ENCODE results near the gene CCDC51. TPM values are rescaled to one million over a fixed set of nuclear protein-coding genes. Genes with fewer than 3 reads are reported as not detected.

Gene CCDC51
- total RNA-seq, 1 experiment from 2014 or later = 59.5 TPM

GRCh38 chr3:48478626-48479555 is 39.0 kb upstream of the CCDC51 start:
- DNase-seq = no peak
- Mint-ChIP-seq H3K27me3 (ENCODE audit: insufficient read depth, unreplicated experiment) (no peaks in the 10 kb centered on the region), H3K4me3 (ENCODE audit: unreplicated experiment) (no peak overlapping the region), H3K4me1 (ENCODE audit: low read depth, unreplicated experiment) (peaks cover 13% of the 10 kb centered on the region), H3K9me3 (ENCODE audit: unreplicated experiment) (no peaks in the 10 kb centered on the region), H3K27ac (ENCODE audit: unreplicated experiment) (peak overlapping the region; percentile 12), H3K36me3 (ENCODE audit: insufficient read depth, unreplicated experiment) (peaks cover 5% of the 10 kb centered on the region)
- H3K36me3 ChIP-seq (ENCODE audit: control insufficient read depth, insufficient read depth, low read length) = no peaks in the 10 kb centered on the region
- peaks cover 12% of the 10 kb centered on the region; the same call in 1 of the 2 replicates for H3K4me1 ChIP-seq
- H3K4me3 ChIP-seq (ENCODE audit: low read depth, low read length) = no peak overlapping the region
- ChIA-PET CTCF (no interaction called here), POLR2A (no interaction called here)
- H3K27me3 ChIP-seq (replicated peaks; ENCODE audit: control insufficient read depth, insufficient read depth, low read length) = no peaks in the 10 kb centered on the region
- no peak for TF ChIP-seq CTCF (IDR thresholded peaks at IDR 0.05; ENCODE audit: insufficient read depth in 1 of 2, low read depth in 1 of 2, low read length in 1 of 2, severe bottlenecking in 1 of 2, unreplicated experiment in 1 of 2)
- intact Hi-C loops (cut with micrococcal nuclease; ENCODE audit: unreplicated experiment) = no loop called here
- BruUV-seq (replicated peaks) = no TSS peak
- H3K9me3 ChIP-seq = no peaks in the 10 kb centered on the region

GRCh38 chr3:48477959-48478520 is 38.1 kb upstream of the CCDC51 start:
- no peaks in the 10 kb centered on the region for H3K9me3 Mint-ChIP-seq (ENCODE audit: unreplicated experiment)
- BruUV-seq (replicated peaks) = no TSS peak
- H3K27me3 ChIP-seq (replicated peaks; ENCODE audit: control insufficient read depth, insufficient read depth, low read length) = no peaks in the 10 kb centered on the region
- peaks cover 13% of the 10 kb centered on the region for H3K36me3 Mint-ChIP-seq (ENCODE audit: insufficient read depth, unreplicated experiment)
- H3K27ac Mint-ChIP-seq (ENCODE audit: unreplicated experiment) = peak overlapping the region; percentile 16
- no peak overlapping the region for H3K4me3 Mint-ChIP-seq (ENCODE audit: unreplicated experiment)
- no peak for TF ChIP-seq CTCF (IDR thresholded peaks at IDR 0.05; ENCODE audit: insufficient read depth in 1 of 2, low read depth in 1 of 2, low read length in 1 of 2, severe bottlenecking in 1 of 2, unreplicated experiment in 1 of 2)
- DNase-seq = no peak
- H3K4me1 Mint-ChIP-seq (ENCODE audit: low read depth, unreplicated experiment) = peaks cover 13% of the 10 kb centered on the region
- no peaks in the 10 kb centered on the region for H3K9me3 ChIP-seq
- H3K4me3 ChIP-seq (ENCODE audit: low read depth, low read length) = no peak overlapping the region
- H3K4me1 ChIP-seq = peaks cover 17% of the 10 kb centered on the region; the same call in 1 of the 2 replicates
- no peaks in the 10 kb centered on the region for H3K27me3 Mint-ChIP-seq (ENCODE audit: insufficient read depth, unreplicated experiment)
- CTCF ChIA-PET = no interaction called here
- POLR2A ChIA-PET = no interaction called here
- intact Hi-C loops (cut with micrococcal nuclease; ENCODE audit: unreplicated experiment) = no loop called here
- no peaks in the 10 kb centered on the region for H3K36me3 ChIP-seq (ENCODE audit: control insufficient read depth, insufficient read depth, low read length)

GRCh38 chr3:48476426-48477053 is 36.6 kb upstream of the CCDC51 start:
- CTCF ChIA-PET = interaction anchor here (0.7 to 1.2 kb wide), 2 partner anchors 40 to 42 kb away, joined by 3 read pairs; no protein-coding TSS in a partner anchor
- intact Hi-C loops (cut with micrococcal nuclease; ENCODE audit: unreplicated experiment) = no loop called here
- TF ChIP-seq CTCF (IDR thresholded peaks at IDR 0.05; ENCODE audit: insufficient read depth in 1 of 2, low read depth in 1 of 2, low read length in 1 of 2, severe bottlenecking in 1 of 2, unreplicated experiment in 1 of 2) = no peak
- Mint-ChIP-seq H3K27me3 (ENCODE audit: insufficient read depth, unreplicated experiment) (no peaks in the 10 kb centered on the region), H3K4me3 (ENCODE audit: unreplicated experiment) (no peak overlapping the region), H3K36me3 (ENCODE audit: insufficient read depth, unreplicated experiment) (peaks cover 18% of the 10 kb centered on the region), H3K9me3 (ENCODE audit: unreplicated experiment) (no peaks in the 10 kb centered on the region), H3K27ac (ENCODE audit: unreplicated experiment) (no peak overlapping the region), H3K4me1 (ENCODE audit: low read depth, unreplicated experiment) (peaks cover 13% of the 10 kb centered on the region)
- H3K27me3 ChIP-seq (replicated peaks; ENCODE audit: control insufficient read depth, insufficient read depth, low read length) = no peaks in the 10 kb centered on the region
- H3K4me3 ChIP-seq (ENCODE audit: low read depth, low read length) = no peak overlapping the region
- POLR2A ChIA-PET = no interaction called here
- H3K4me1 ChIP-seq = peaks cover 17% of the 10 kb centered on the region; the same call in 1 of the 2 replicates
- no TSS peak for BruUV-seq (replicated peaks)
- H3K36me3 ChIP-seq (ENCODE audit: control insufficient read depth, insufficient read depth, low read length) = no peaks in the 10 kb centered on the region
- DNase-seq = no peak
- H3K9me3 ChIP-seq = no peaks in the 10 kb centered on the region
